ENCODE measurements around the gene AP3D1.
"Not testable (repeated sequence)": the region's sequence is repeated elsewhere in the genome, so short reads cannot be mapped to it uniquely, and the experiment has no call there.

Gene AP3D1

DNA sequence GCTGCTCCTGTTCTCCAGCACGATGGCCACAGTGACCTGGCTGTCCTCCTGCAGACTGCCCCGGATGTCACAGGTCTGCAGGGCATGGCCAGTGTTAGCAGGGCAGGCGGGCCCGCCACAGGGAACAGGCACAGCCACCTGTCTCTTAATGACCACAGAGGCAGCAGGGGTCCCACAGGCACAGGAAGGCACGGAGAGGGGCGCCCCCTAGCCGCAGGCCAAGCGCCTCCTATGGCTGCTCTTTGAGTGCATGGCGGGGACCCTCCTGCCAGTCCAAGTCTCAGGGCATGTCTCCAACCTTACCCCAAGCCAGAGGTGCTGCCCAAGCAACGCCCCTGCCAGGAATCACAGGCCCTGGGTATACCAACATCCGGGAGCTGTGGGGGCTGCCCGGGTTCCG lies 40.5 kb downstream of the AP3D1 start:
- no peak for DNase-seq (ENCODE audit: low read depth in 2 of 2)

DNA sequence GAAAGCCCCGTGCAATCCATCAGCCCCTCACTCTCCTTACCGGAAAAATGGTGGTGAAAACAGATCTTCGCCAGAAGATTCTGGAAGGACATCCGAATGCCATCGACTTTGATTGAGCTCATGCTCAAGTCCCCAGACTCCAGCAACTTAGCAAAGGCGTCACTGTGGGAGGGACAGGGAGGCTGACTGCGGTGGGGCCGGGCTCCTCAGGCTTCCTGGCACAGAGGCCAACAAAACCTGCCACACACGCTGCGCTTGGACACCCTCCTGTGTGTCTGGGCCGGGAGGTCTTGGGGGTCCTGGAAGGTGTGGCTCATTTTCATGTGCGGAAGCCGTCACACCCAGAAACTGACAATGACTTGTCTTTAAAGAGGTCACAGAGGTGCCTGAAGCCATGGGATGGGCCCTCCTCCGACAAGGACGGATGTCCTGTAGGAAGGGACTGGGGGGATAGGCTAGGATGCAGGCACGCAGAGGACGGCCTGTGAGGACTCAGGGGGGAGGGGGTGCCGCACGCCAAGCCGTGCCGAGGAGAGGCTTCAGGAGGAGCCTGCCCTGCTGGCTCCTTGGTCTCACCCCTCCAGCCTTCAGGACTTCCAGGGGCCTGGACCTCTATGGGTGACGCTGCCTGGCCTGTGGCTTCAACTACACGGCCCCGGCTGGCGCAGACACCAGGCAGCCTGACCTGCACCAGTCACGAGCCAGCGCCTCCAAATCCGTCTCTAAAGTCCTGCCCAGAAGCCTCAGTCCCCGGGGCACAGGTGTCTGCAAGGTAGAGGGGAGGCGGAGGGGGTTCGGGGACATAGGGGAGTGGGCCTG lies 42.1 kb downstream of the AP3D1 start:
- no peak for DNase-seq (ENCODE audit: low read depth in 2 of 2)

DNA sequence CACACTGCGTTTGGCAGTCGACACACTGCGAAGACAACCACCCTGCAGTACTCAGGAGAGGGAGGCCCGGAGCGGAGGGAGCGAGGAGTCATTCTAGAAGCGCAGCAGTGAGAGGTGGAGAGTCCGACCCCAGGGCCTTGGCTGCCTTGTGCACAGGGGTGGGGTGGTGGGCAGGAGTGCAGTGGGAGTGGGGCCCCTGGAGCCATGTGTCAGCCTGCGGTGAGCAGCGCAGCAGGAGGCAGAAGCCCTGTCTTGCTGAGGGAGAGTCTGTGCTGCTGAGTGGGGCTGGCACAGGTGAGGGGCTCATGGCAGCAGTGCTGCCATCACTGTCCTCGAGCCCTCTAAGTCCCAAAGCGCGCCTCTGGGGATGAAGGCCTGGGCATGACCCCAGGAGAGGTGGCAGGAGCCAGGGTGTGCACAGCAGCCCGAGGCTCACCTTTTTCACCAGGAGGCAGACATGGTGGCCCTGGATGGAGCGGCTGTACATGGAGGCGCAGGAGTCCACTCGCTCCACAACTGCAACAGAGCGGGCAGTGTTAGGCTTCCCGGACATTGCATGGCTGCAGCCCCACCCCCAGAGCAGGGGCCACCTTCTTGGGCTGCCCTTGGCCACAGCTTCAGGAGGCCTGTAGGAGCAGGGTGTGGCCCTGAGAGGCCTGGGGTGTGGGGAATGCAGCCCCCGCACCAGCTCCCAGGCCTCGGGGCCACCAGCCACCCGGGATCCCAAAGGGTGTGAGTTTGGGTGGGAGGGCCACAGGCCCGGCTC lies 42.9 kb downstream of the AP3D1 start:
- no peak for DNase-seq (ENCODE audit: low read depth in 2 of 2)

DNA sequence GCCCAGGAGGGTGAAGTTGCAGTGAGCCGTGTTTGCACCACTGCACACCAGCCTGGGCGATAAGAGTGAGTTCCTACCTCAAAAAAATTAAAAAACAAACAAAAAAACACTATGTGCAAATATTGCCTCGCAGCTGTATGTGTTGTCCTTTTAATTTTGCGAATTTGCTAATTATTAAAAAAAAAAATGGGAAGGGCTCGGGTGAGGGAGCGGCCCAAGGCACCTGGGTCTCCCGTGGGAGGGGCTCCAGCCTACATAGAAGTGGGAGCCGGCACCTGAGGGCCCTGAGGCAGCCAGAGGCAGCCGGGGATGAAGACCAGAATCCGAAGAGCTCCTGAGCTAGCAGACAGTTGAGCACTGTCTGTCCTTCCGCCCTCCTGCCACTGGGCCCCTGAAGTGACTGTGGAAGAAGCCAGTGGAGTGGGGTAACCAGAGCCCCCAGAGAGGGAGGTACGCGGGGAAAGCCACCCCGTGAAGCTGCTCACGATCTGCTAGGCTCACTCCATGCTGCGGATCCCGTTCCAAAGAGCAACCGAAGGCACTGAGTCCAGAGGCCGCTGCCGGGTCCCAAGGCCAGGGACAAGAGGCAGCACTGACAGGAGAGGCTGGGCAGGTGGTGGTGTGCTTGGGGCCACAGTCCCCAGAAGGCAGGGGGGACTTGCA lies 48.2 kb downstream of the AP3D1 start:
- DNase-seq (ENCODE audit: low read depth in 2 of 2), result no peak

DNA sequence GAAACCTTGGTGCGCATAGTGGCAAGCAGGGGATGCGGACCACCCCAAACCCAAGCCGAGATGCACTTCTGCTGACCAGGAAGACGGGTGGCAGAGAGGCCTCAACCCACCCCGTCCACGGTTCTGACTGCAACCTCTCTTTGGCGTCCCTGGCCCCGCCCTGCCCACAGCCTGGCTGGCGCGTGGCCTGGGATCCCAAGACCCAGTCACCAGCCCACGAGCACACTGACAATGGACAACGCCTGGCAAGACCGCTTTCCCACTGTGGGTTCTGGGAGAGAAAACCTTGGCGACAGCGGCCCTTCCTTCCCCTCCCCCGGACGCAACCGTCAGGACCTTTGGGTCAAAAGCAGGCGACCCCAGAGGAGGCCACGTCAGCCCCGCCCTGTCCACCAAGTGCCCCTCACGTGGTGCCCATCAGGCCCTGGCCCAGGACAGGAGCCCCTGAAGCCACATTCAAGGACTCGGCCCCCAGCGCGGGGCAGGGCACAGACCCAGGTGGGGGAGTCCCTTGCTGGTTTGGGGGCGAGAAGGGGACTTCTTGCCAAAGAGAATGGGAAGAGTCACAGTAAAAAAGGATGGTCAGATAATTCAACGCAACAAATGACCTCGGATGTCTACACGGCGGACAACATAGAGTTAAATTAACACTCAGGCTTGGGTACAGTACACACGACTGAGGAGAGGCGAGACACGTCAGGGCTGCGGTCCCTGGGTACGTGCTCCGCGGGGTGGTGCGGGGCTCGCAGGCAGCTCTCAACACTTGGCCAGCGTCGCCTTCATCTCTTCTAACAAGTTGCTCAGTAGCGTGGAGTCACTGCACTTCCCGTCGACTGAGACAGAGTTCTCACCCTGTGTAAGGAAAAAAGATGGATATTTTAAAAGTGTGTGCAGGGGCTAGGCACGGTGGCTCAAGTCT lies 49.7 kb downstream of the AP3D1 start:
- no peak for DNase-seq (ENCODE audit: low read depth in 2 of 2)

DNA sequence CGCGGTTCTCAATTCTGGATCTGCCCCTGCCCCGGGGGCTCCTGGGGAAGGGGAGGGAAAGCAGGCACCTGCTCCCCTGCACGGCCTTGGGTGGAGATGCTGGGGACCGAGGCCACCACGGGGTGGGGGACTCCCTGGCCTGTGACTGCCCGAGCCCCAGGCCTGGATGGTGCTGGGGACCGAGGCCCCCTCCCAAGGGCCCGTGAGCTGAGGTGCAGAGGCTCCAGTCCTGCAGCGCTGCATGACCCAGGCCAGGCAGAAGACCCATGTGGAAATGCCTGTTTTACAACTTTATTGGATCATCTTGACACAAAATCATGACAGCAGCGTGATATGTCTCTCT lies 50.7 kb downstream of the AP3D1 start:
- DNase-seq (ENCODE audit: low read depth in 2 of 2), result no peak

DNA sequence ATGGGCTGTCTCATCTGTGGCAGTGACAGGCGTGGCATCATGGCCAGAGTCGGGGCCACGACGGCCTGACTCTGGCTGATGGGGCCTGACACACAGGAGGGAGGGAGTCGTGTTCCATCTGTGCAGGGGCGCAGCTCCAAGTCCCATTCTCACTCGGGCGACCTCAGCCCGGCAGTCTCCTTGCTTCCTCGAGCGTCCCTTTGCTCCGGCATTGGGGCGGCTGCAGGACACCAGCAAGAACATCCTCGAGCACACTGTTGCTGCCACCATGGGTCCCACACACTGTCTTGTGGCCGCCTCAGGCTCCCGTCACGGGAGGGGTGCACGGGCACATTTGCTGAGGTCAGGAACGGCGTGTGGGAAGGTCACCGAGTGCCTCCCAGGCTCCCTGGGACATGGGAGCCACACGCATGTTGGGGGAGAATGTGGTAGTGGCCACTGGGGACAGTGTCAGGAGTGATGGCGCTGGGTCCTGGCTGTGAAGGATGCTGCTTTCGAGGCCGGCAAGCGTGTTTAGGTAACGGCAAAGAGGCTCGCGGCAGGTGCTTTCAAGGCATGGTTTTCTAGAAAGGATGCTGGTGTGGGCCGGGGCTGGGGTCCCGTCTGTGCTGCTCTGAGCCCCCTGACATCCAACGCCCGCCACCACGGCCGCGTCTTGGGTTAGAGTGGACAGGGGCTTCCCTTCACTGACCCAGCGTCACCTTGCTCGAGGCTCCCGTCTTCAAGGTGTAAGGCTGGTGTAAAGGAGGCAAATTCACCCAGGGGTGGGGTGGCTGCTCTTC lies 51.2 kb downstream of the AP3D1 start:
- no peak for DNase-seq (ENCODE audit: low read depth in 2 of 2)

DNA sequence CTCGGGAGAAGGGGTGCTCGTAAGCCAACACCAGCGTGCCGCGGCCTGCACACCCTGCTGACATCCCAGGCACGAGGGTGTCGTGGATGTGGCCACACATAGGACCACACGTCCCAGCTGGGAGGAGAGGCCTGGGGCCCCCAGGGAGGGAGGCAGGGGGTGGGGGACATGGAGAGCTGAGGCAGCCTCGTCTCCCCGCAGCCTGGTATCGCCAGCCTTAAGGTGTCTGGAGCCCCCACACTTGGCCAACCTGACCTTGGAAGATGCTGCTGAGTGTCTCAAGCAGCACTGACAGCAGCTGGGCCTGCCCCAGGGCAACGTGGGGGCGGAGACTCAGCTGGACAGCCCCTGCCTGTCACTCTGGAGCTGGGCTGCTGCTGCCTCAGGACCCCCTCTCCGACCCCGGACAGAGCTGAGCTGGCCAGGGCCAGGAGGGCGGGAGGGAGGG lies 52.3 kb downstream of the AP3D1 start:
- DNase-seq (ENCODE audit: low read depth in 2 of 2), result no peak

DNA sequence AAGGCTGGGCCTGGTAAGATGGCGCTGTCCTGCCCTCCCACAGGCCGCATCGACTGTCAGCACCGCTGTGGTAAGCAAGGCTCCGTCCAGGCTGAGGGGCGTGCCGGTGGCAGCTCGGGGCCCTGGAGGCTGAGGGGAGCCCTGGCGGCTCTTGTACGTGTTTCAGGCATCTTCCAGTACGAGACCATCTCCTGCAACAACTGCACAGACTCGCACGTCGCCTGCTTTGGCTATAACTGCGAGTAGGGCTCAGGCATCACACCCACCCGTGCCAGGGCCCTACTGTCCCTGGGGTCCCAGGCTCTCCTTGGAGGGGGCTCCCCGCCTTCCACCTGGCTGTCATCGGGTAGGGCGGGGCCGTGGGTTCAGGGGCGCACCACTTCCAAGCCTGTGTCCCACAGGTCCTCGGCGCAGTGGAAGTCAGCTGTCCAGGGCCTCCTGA lies 53.5 kb downstream of the AP3D1 start:
- no peak for DNase-seq (ENCODE audit: low read depth in 2 of 2)

DNA sequence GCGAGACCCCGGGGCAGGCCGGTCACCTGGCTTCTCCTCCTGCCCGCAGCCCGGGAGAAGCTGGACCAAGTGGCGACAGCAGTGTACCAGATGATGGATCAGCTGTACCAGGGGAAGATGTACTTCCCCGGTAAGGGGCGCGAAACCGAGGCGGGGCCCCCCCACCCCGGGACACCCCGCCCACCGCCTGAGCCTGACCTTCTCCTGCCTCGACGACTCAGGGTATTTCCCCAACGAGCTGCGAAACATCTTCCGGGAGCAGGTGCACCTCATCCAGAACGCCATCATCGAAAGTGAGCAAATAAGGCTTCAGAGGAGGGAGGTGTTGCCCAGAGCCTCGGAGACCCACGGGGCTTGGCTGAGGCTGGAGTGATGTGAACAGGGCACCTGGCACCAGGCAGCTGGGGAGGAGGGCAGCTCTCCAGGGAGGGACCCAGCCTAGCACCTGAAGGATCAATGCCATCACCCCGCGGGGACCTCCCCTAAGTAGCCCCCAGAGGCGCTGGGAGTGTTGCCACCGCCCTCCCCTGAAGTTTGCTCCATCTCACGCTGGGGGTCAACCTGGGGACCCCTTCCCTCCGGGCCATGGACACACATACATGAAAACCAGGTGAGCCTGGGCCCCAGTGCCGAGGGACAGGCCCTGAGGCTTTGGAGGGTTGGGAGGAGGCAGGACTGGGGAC lies 54.0 kb downstream of the AP3D1 start:
- no peak for DNase-seq (ENCODE audit: low read depth in 2 of 2)

DNA sequence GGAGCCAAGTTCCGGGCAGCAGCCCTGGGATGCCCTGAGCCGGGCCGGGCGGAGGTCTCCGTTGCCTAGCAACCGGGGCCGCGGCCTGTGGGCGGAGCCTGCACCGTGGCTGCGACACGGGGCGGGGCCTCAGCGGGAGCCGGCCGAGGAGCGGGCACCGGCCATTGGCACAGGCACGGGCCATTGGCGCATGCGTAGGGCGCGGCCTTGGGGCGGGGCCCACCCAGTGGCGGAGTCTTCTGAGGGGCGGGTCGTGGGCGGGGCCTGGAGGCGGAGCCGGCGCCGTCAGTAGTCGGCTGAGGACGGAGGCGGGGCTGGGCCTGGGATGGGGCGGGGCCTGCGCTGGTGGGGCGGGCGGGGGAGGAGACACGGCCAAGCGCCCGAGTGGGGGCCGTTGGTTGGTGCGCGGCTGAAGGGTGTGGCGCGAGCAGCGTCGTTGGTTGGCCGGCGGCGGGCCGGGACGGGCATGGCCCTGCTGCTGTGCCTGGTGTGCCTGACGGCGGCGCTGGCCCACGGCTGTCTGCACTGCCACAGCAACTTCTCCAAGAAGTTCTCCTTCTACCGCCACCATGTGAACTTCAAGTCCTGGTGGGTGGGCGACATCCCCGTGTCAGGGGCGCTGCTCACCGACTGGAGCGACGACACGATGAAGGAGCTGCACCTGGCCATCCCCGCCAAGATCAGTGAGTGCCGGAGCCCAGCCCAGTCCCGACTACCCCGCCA lies 54.7 kb downstream of the AP3D1 start, which contains the start of gene IZUMO4:
TSS of gene IZUMO4 (plus strand) at position 436 of the 723 bp plus-strand sequence. CDS start at position 467, 31 bp downstream.
- peak; percentile 99 to 100 for DNase-seq (ENCODE audit: low read depth in 2 of 2)

DNA sequence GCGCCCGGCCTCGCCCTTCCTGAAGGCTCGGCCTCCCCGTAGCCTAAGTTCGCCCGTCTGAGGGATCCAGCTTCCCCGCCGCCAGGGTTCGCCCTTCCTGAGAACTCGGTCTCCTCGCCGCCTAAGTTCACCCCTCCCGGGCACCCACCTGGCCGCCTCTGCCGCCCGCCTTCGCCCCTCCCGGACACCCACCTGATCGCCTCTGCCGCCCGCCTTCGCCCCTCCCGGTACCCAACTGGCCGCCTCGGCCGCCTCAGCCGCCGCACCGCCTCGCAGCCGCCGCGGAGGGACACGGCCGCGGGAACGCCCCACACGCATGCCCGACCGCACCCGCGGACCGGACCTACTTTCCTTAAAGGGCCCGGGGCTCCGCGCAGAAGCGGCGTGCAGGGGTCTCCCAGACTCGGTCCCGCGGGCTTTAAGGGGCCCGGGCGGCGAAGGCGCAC lies 55.3 kb downstream of the AP3D1 start, which contains the start of gene MOB3A:
TSS of gene MOB3A (minus strand) at position 293 of the 446 bp plus-strand sequence. CDS start 17,766 bp downstream, outside the sequence.
- DNase-seq (ENCODE audit: low read depth in 2 of 2), result peak; percentile 80 to 84

DNA sequence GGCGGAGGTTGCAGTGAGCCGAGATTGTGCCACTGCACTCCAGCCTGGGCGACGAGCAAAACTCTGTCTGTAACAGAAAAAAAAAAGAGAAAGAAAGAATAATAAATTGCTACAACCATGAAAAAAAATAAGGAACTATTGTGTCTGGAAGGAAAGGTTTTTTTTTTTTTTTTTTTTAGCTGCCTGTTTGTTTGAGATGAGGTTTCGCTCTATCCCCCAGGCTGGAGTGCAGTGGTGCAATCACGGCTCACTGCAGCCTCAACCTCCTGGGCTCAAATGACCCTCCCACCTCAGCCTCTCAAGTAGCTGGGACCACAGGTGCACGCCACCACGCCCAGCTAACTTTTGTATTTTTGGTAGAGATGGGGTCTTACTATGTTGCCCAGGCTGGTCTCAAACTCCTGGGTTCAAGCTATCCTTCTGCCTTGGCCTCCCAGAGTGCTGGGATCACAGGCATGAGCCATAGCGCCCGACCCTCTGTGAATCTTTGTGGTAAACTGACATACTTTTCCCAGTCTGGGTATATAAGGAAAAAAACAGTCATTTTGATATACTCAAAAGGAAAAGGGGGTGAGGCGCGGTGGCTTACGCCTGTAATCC lies 59.3 kb downstream of the AP3D1 start:
- not testable (repeated sequence) for DNase-seq (ENCODE audit: low read depth in 2 of 2)

DNA sequence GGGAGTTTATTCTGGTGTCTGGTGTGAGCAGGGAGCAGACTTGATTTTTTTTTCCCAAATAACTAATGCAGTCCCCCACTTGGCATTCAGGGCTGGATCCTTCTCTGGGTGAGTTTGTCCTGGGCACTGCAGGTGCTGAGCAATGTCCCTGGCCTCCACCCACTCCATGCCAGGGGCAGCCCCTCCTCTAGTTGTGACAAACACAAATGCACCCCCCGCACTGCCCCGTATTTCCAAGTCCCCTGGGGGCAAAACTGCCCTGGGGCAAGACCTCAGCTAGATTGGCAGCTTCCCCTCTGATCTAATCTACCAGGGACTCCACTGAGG lies 61.7 kb downstream of the AP3D1 start:
- no peak for DNase-seq (ENCODE audit: low read depth in 2 of 2)

DNA sequence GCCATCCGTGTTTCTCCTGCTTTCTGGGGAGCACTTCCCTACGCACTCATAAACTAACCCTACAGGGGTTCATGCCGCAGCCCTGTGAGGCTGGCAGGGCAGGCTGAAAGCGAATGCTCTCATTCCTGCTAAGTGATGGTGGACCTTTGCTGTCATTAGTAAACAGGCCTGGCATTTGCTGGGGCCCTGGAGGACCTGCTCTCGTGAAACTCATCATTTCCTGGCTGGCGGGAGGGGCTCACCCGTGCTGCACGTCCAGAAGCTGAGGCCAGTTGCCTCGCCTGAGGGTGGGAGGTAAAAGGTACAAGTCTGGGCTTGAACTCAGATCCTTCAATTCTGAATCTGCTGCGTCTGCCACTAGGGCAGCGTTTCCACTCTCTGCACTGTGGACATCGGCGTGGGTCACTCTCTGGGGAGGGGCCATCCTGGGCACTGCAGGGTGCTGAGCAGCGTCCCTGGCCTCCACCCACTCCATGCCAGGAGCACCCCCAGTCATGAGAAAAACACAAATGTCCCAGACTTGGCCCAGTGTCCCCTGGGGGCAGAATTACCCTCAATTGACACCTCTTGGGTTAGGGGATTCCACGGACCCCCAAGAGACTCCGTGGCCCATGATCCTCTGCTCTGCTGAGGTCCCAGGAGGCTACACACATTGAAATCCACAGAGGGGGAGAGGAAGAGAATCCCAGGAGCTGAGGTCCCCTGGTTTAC lies 62.2 kb downstream of the AP3D1 start:
- DNase-seq (ENCODE audit: low read depth in 2 of 2), result no peak

DNA sequence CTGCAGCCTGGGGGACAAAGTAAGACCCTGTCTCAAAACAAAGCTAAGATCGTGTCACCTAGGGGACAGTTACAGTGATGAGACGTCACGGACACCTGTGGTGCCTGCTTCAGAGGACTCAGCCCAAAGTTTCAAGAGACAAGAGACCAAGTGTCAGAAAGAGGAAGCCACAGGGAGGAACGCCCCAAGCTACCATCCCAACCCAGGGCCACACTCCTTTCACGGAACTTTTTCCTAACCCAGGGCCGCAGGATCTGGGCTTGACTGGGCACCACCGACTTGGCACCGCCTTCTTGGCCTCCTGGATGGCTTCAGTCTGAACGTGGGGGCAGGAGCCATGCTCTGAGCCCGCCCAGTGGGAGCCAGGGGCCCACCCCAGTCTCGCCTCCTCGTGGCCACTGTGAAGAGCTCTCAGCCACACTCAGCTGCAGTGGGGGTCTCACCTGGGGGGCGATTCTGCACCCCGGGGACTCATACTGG lies 63.7 kb downstream of the AP3D1 start:
- DNase-seq (ENCODE audit: low read depth in 2 of 2), result no peak

DNA sequence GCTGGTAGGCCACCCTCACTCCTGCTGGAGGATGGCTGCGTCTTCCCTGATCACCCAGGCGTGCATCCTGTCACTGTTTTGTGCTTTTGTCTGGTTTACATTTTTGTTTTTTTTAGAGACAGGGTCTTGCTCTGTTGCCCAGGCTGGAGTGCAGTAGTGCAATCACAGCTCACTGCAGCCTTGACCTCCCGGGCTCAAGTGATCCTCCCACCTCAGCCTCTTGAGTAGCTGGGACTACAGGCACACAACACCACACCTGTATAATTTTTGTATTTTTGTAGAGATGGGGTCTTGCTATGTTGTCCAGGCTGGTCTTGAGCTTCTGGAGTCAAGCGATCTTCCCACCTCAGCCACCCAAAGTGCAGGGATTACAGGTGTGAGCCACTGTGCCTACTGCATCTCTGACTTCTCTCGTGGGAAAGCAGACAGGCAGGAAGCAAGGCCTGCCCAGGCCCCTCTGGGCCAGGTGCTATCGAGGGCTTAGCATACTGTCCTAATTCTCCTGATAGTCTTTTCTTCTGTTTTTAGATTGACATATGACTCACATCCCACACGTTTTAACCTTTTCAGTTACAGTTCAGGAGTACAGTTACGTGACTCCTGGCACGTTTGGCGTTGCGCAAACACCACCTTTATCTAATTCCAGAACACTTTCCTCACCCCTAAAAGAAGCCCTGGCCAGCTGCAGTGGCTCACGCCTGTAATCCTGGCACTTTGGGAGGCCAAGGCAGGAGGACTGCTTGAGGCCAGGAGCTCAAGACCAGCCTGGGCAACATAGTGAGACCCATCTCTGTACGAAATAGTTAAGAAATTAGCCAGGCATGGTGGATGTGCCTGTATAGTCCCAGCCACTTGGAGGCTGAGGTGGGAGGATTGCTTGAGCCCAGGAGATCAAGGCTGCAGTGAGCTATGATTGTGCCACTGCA lies 64.4 kb downstream of the AP3D1 start:
- not testable (repeated sequence) for DNase-seq (ENCODE audit: low read depth in 2 of 2)
